Hepatocyte (in vitro differentiated cells): Measurements from ENCODE around the gene TRAPPC11.

ENCODE experiments used
- CTCF ChIP-seq: fragments of 200-600 bp; sonication (generic); IDR thresholded peaks from 2 replicates; pipeline ENCODE4 v1.5.1; 2016; ENCODE audit warnings: antibody characterized with exemption, mild to moderate bottlenecking; ENCODE audit not compliant: poor library complexity
- EZH2 ChIP-seq: fragments of 200-600 bp; sonication (generic); IDR thresholded peaks from 2 replicates; pipeline ENCODE4 v1.6.1; 2016; ENCODE audit warnings: antibody characterized with exemption, mild to moderate bottlenecking, borderline replicate concordance
- EZH2phosphoT487 ChIP-seq: fragments of 200-600 bp; sonication (generic); IDR thresholded peaks from one replicate; pipeline ENCODE4 v1.6.1; 2018; ENCODE audit warnings: antibody characterized with exemption, mild to moderate bottlenecking, low read depth, moderate library complexity; ENCODE audit not compliant: unreplicated experiment, severe bottlenecking

- TF ChIP-seq CTCF: no peak
- TF ChIP-seq EZH2phosphoT487: no peak
- no peak for TF ChIP-seq EZH2
Observed at GRCh38 chr4:183636923-183637322, 22.2 kb upstream of the TRAPPC11 start.
